OCI-LY3 (cell line): ENCODE measurements around the gene BIRC6.

Experiments used
- CTCF ChIP-seq: fragments of 200-600, 300-600 bp; sonication (generic); IDR thresholded peaks from 2 replicates; pipeline ENCODE4 v1.5.1; 2014; ENCODE audit warnings: antibody characterized with exemption, low read length, low read depth
- EZH2phosphoT487 ChIP-seq: fragments of 200-600 bp; shearing (Covaris generic); IDR thresholded peaks from 2 replicates; pipeline ENCODE4 v1.6.1; 2018; ENCODE audit warnings: antibody characterized with exemption, mixed run types, low read depth

- no peak for TF ChIP-seq CTCF
- TF ChIP-seq EZH2phosphoT487, result no peak
Observed at GRCh38 chr2:32617599-32618189, 260.9 kb downstream of the BIRC6 start.
